GM23248 (cell line): ENCODE measurements around the gene GARIN1A.

Experiments
- EZH2 ChIP-seq: fragments of 200-600 bp; sonication (generic); IDR thresholded peaks from 2 replicates; pipeline ENCODE4 v1.6.1; 2018; ENCODE audit warnings: antibody characterized with exemption, mild to moderate bottlenecking; ENCODE audit not compliant: insufficient read depth, poor library complexity, severe bottlenecking
- EZH2phosphoT487 ChIP-seq: fragments of 200-600 bp; sonication (generic); IDR thresholded peaks from 2 replicates; pipeline ENCODE4 v1.6.1; 2018; ENCODE audit warnings: antibody characterized with exemption, moderate library complexity, mild to moderate bottlenecking, low read depth; ENCODE audit not compliant: insufficient read depth

- TF ChIP-seq EZH2 (no peak), EZH2phosphoT487 (no peak)
Observed at GRCh38 chr7:128671992-128672391, at the start of gene GARIN1A.
